GM21717 (cell line): ENCODE data around the gene SCNN1A.
"Not testable (repeated sequence)": the region's sequence is repeated elsewhere in the genome, so short reads cannot be mapped to it uniquely, and the experiment has no call there.

Source experiments
- ATAC-seq: cut with Tn5 transposase; IDR thresholded peaks from one replicate; pipeline ENCODE4 v1.9.1; 2021; ENCODE audit warnings: mild to moderate bottlenecking, moderate library complexity; ENCODE audit not compliant: unreplicated experiment

SCNN1A gene

GRCh38 chr12:6351622-6352021, 23.7 kb downstream of the SCNN1A start:
- ATAC-seq, result no peak

GRCh38 chr12:6347367-6348338, 27.7 kb downstream of the SCNN1A start:
- ATAC-seq, result no peak

GRCh38 chr12:6346942-6347341, 28.4 kb downstream of the SCNN1A start:
- no peak for ATAC-seq

- ATAC-seq, result no peak
Observed at GRCh38 chr12:6346235-6346832, 29.0 kb downstream of the SCNN1A start.

- ATAC-seq, result no peak
Observed at GRCh38 chr12:6345319-6346091, 29.9 kb downstream of the SCNN1A start.

GRCh38 chr12:6344101-6344660, 31.2 kb downstream of the SCNN1A start:
- ATAC-seq, result not testable (repeated sequence)

- no peak for ATAC-seq
Observed at GRCh38 chr12:6343518-6343917, 31.8 kb downstream of the SCNN1A start.

GRCh38 chr12:6342140-6342889, 33.0 kb downstream of the SCNN1A start:
- no peak for ATAC-seq

- no peak for ATAC-seq
Observed at GRCh38 chr12:6341417-6342139, 33.8 kb downstream of the SCNN1A start, which contains the start of gene TNFRSF1A. TSS of gene TNFRSF1A (minus strand) at chr12:6342076. CDS start at chr12:6341814, 262 bp downstream.

GRCh38 chr12:6340745-6341416, 34.5 kb downstream of the SCNN1A start:
- no peak for ATAC-seq

- ATAC-seq, result no peak
Observed at GRCh38 chr12:6340032-6340638, 35.2 kb downstream of the SCNN1A start.

- no peak for ATAC-seq
Observed at GRCh38 chr12:6338955-6339354, 36.4 kb downstream of the SCNN1A start.

GRCh38 chr12:6338536-6338935, 36.8 kb downstream of the SCNN1A start:
- not testable (repeated sequence) for ATAC-seq

GRCh38 chr12:6337958-6338433, 37.4 kb downstream of the SCNN1A start:
- ATAC-seq, result no peak

- no peak for ATAC-seq
Observed at GRCh38 chr12:6336889-6337853, 38.2 kb downstream of the SCNN1A start.

- no peak for ATAC-seq
Observed at GRCh38 chr12:6336079-6336888, 39.1 kb downstream of the SCNN1A start.
